ENCODE data around the gene CIB1. TPM values are rescaled to one million over a fixed set of nuclear protein-coding genes. Genes with fewer than 3 reads are reported as not detected.
A peak's percentile ranks its signal among the peaks of the same experiment; 100 is the strongest.

Gene CIB1
- polyA plus RNA-seq, 2 of the 4 experiments (the other 2 are of a cell fraction), result 84.1 to 120 TPM

DNA sequence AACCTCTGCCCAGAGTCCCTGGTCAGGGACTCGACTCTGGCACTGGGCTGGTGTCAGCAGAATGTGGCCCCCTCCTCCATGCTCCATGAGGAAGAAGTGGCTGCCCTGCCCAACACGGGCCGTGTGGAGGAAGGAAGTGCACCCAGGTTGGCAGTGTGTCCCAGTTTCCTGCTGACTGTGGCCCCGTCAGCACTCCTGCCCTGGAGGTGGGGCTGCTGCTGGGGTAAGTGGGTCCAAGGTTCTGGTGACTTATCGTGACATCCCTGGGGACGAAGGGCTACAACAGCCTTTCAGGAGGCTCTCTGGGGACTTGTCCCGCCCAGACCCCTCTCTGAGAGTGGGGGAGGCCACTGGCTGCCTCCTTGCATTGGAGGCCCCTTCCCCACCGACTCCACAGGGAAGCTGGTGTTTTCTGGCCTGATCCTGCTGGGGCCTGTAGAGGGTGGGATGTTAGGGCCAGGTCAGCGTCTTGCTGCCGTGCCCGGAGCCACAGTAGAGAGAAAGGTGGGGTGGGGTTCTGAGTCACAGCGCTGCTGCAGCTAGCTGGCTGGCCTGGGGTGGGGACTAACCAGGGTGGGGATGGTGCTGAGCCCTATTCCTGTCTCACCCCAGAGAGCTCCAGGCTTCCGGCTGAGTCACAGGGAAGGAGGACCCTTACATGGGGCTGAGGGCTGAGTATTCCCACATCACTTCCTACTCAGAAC lies 22.1 kb downstream of the CIB1 start:
- 2% methylated on average over 11 of the region's 13 CpGs for WGBS (ENCODE audit: missing lambda C conversion rate)
- H3K4me3 ChIP-seq, result peak overlapping the region; percentile 21; the same call in 1 of the 3 replicates
- DNase-seq (ENCODE audit: low read depth in 1 of 2, low spot score in 1 of 2) (peak; percentile 88 to 96), FAIRE-seq (no peak), ATAC-seq (peak; percentile 90 to 92)
- TF ChIP-seq KDM5A (IDR thresholded peaks at IDR 0.05), result no peak
- TF ChIP-seq, protein P1, sequence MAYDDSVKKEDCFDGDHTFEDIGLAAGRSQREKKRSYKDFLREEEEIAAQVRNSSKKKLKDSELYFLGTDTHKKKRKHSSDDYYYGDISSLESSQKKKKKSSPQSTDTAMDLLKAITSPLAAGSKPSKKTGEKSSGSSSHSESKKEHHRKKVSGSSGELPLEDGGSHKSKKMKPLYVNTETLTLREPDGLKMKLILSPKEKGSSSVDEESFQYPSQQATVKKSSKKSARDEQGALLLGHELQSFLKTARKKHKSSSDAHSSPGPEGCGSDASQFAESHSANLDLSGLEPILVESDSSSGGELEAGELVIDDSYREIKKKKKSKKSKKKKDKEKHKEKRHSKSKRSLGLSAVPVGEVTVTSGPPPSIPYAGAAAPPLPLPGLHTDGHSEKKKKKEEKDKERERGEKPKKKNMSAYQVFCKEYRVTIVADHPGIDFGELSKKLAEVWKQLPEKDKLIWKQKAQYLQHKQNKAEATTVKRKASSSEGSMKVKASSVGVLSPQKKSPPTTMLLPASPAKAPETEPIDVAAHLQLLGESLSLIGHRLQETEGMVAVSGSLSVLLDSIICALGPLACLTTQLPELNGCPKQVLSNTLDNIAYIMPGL (CRISPR knock-in tag; IDR thresholded peaks at IDR 0.05; ENCODE audit: borderline replicate concordance), result no peak
- TF ChIP-seq CBX2 (IDR thresholded peaks at IDR 0.05; ENCODE audit: borderline replicate concordance, low read depth), result no peak
- TF ChIP-seq JUN (IDR thresholded peaks at IDR 0.05), result peak in 1 of 2 experiments; percentile 53; a peak in 3 of 5 replicates
- TF ChIP-seq MAFK (IDR thresholded peaks at IDR 0.05; ENCODE audit: partially characterized antibody), result peak; percentile 88
- TF ChIP-seq NFE2L2 (conservative IDR thresholded peaks at IDR 0.05; ENCODE audit: low read length), result 0 out of 2 replicates have a peak, but pooled peaks have one; percentile 14
- TF ChIP-seq MAZ (IDR thresholded peaks at IDR 0.05; ENCODE audit: borderline replicate concordance, low read depth, low read length), result no peak
- no peak for TF ChIP-seq MYC (IDR thresholded peaks at IDR 0.05; ENCODE audit: borderline replicate concordance, low read length)
- TF ChIP-seq POLR2A (IDR thresholded peaks at IDR 0.05; ENCODE audit: low read length), result peak; percentile 10; the same call in 1 of the 2 replicates
- TF ChIP-seq HOXA7 (CRISPR knock-in tag; IDR thresholded peaks at IDR 0.05), result peak; percentile 13; the same call in 1 of the 2 replicates
- TF ChIP-seq, protein P2, sequence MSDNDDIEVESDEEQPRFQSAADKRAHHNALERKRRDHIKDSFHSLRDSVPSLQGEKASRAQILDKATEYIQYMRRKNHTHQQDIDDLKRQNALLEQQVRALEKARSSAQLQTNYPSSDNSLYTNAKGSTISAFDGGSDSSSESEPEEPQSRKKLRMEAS (IDR thresholded peaks at IDR 0.05), result peak; percentile 19; the same call in 1 of the 2 replicates
- TF ChIP-seq FOSL2 (IDR thresholded peaks at IDR 0.05), result 0 out of 2 replicates have a peak, but pooled peaks have one; percentile 5
- peak; percentile 66 for TF ChIP-seq FOSL2 (CRISPR knock-in tag; IDR thresholded peaks at IDR 0.05)
- CTCF ChIA-PET, result interaction anchor here (0.6 to 36.4 kb wide), 8 partner anchors 7 to 108 kb away, joined by 3 to 732 read pairs (median 10); partner anchors contain the start of genes CIB1, GDPGP1 and SEMA4B
- H3K4me2 ChIP-seq, result peak overlapping the region; percentile 86
- H3K27ac ChIP-seq, result peak overlapping the region; percentile 90 to 92
- no peaks in the 10 kb centered on the region for H3K9me3 ChIP-seq
- POLR2A ChIA-PET, result interaction anchor here (0.8 to 2.6 kb wide), 6 partner anchors 10 to 45 kb away, joined by 3 to 17 read pairs (median 5); partner anchors contain the start of genes CIB1, GDPGP1, SEMA4B and TTLL13
- peaks cover 59% of the 10 kb centered on the region for H3K4me1 ChIP-seq

DNA sequence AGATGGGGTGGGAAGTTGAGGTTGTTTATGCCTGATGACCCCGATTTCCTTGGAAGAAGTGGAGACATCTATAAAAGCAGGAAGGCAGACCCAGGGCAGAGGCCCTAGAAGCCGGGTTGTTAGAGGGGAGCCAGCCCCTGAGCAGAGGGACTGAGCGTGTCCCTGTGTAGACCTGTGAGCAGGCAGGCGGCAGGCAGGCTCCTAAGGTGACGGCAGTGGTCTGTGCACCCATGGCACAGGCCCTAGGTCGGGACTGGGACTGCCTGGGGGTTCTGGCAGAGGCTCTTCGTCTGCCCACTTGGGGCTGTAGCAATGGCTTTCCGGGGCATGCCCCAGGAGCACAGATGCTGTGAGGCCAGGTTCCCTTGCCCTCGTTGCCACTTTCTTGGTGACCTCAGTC lies 22.7 kb downstream of the CIB1 start:
- ATAC-seq (peak; percentile 17 to 21), FAIRE-seq (no peak), DNase-seq (ENCODE audit: low read depth in 1 of 2, low spot score in 1 of 2) (no peak)
- H3K4me1 ChIP-seq, result peaks cover 59% of the 10 kb centered on the region
- H3K4me3 ChIP-seq, result 0 out of 3 replicates have a peak overlapping the region, but pooled peaks have one; percentile 21
- TF ChIP-seq HOXB13 (CRISPR knock-in tag; IDR thresholded peaks at IDR 0.05; ENCODE audit: low read depth) (no peak), NPAS2 (CRISPR knock-in tag; IDR thresholded peaks at IDR 0.05; ENCODE audit: borderline replicate concordance) (no peak)
- CTCF ChIA-PET, result interaction anchor here (1.0 to 36.4 kb wide), 7 partner anchors 6 to 65 kb away, joined by 3 to 732 read pairs (median 217); partner anchors contain the start of genes CIB1, GDPGP1 and SEMA4B
- H3K4me2 ChIP-seq, result peak overlapping the region; percentile 86
- H3K9me3 ChIP-seq, result no peaks in the 10 kb centered on the region
- peak overlapping the region; percentile 90 to 92 for H3K27ac ChIP-seq
- WGBS (ENCODE audit: missing lambda C conversion rate), result 72% methylated on average over 9 of the region's 9 CpGs
- POLR2A ChIA-PET, result interaction anchor here (0.8 to 1.0 kb wide), 2 partner anchors 11 to 45 kb away, joined by 3 to 5 read pairs; no protein-coding TSS in a partner anchor

DNA sequence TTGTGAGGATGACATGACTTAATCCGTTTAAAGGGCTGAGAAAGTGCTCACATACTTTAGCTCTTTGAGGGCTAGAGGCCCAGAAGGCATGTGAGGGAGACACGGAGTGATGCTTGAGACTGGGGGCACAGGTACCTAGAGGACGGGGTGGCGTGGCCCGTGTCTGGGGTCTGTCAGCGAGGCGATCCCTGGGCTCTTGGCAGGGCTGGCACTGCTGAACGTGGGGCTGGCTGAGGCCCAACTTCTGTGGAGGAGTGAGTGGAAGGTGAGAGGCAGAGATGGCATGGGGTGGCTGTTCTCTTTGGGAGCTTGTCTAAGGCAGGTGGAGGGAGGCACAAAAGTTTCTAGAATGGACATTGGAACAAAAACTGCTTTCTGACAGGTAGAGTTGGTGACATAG lies 23.1 kb downstream of the CIB1 start:
- H3K4me3 ChIP-seq, result no peak overlapping the region
- FAIRE-seq (no peak), DNase-seq (ENCODE audit: low read depth in 1 of 2, low spot score in 1 of 2) (no peak), ATAC-seq (no peak)
- ChIA-PET POLR2A (no interaction called here), CTCF (interaction anchor here (1.0 to 36.4 kb wide), 6 partner anchors 7 to 65 kb away, joined by 3 to 732 read pairs (median 111); partner anchors contain the start of genes CIB1 and GDPGP1)
- H3K27ac ChIP-seq, result peak overlapping the region; percentile 90 to 92
- WGBS (ENCODE audit: missing lambda C conversion rate), result 86% methylated on average over 8 of the region's 8 CpGs
- TF ChIP-seq, protein P1 (CRISPR knock-in tag; IDR thresholded peaks at IDR 0.05; ENCODE audit: borderline replicate concordance), result no peak
- TF ChIP-seq FOSB (CRISPR knock-in tag; IDR thresholded peaks at IDR 0.05), result no peak
- TF ChIP-seq SMC3 (IDR thresholded peaks at IDR 0.05), result no peak
- H3K4me1 ChIP-seq, result peaks cover 59% of the 10 kb centered on the region
- H3K4me2 ChIP-seq, result peak overlapping the region; percentile 86
- H3K9me3 ChIP-seq, result no peaks in the 10 kb centered on the region

Measured in A549 (cell line).